Posterior cingulate gyrus (tissue), 11 donors: Measurements from ENCODE around the gene HTR4.

Experiments used
- DNase-seq, 10 donors: peaks; one replicate each; pipeline versions ENCODE4 v3.0.0 to v3.0.0-alpha.2; 2020 to 2021; ENCODE audit warnings: mixed read lengths in 3 of 10
- intact Hi-C: fragments of 100-400 bp; cut with DNase I; formaldehyde crosslinking; loops from one replicate; pipeline ENCODE4 v1.15.1; 2023

HTR4 gene

DNA sequence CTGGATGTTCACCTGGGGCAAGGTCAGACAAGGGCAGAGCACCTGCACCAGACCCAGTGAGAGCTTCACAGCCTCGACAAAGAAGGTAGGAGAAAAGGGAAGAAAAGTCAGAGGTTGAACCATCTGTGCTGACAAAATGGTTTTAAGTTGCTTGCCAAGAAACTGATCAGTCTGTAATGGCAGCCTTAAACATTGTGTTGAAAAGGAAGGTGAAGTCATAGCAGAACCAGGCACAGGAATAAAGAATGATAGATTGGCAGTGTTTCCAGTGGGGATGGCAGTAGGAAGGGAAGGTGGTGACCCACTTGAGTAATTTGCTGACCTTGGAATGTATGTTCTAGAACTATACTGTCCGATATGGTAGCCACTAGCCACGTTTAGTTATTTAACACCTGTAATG, 34.2 kb downstream of the HTR4 start:
- no peak for DNase-seq
- intact Hi-C loops: no loop called here

DNA sequence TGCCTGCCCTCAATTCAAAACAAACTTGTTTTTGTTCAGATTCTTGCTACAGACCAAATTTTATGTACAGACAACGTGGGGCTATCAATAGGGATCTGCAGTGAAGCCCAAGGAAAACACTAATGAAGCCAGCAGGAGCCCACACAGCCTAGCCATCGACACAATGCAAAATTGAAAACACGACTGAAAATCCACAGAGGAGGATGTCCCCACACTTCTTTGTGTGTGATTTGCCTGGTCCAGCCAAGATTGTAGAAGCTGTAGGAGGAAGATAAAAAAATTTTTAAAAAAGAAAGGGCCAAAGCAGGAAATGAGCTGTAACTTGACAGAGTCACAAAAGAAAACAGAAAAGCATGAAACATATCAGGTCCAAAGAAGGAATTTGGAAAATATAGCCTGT, 34.8 kb downstream of the HTR4 start:
- intact Hi-C loops: no loop called here
- no peak for DNase-seq

DNA sequence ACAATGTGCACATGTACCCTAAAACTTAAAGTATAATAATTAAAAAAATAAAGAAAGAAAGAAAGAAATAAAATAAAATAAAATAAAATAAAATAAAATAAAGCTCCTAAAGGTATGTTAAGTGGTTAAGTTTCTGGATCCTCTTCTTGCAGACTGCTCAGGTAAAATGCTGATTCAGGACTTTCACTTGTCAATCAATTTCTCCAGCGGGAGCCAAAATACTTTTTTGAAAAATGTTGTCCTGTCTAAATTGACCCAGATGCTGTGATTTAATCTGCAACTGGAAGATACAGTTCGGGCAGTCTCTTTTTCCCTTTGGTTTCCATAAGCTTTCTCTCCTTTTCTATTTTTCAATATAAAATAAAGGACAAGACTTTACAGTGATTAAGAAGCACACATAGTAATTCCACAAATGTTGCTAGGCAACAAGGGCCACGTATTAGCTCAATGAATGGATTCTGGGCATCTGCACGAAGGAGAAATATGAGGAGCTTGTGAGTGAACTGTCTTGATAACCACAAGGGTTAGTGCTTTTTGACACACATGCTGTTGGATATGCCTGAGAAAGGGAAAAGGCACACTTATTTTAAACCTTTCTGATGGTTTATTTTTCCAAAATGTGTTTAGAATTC, 38.6 kb downstream of the HTR4 start:
- intact Hi-C loops: no loop called here
- DNase-seq: no peak

DNA sequence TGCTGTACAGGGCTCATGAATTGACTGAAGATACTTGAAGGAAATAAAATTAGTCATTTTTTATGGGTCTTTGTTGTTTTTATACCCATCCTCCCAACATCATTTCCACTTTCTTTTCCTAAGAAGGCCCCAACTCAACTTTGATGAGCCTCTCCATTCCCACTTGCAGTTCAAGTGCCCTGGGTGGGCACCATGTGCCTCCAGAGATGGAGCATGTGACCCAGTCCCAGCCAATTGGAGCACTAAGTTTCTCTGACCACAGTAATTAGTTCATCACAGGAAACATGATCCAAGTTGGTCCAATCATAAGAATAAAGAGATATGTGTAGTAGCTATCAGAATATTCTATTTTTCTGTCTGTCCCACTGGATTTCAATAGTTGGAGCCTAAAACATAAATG, 46.9 kb downstream of the HTR4 start:
- intact Hi-C loops: no loop called here
- no peak for DNase-seq

DNA sequence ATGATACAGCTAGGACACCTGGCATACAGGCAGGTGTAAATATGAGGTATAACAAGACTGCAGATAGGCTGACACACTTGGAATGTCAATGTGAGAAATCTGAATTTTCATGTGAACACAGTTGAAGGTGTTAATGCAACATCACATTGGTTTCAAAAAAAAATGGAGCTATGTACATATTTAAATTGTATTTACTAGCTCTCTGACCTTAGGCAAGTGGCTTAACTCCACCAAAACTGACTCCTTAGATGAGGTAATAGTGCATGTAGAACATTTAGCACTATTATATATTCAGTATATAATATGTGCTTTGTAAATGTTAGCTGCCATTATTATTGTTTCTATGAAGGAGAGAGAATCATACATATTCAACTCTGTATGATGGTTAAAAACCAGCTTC, 48.0 kb downstream of the HTR4 start:
- intact Hi-C loops: no loop called here
- no peak for DNase-seq

DNA sequence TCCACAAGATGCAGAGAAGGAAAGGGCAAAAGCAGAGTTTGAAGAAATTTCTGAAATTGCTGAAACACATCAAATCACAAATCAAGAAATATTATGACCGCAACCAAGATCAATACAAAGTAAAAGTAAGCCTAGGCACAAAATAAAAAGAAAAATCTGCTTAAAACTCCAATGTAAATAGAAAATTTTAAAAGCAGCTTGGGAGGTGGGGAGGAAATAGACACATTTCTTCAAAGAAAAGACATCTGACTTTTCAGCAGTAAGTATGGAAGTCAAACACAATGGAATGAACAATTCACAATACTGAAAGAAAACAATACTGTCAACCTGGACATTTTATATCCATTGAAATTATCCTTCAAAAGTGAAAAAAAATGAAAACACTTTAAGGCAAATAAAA, 55.1 kb downstream of the HTR4 start:
- intact Hi-C loops: no loop called here
- DNase-seq: no peak

DNA sequence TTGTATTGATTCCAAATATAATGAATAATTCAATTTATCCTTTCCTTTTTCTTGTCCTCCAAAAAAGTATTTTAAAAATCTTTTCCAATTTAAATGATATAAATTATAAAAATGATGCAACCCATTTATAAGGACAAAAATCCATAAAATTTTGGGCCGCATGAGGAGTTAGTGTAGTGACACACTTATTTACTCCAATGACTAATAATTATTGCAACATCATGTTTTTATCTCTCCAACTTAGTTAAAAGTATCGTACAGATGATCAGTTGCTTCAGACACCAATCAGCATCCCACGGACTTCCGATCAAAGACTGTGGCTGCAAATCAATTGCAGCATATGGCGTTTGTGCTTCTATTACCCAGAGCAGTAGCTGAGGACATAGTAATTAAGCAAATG, 58.6 kb downstream of the HTR4 start:
- no peak for DNase-seq
- intact Hi-C loops: no loop called here

DNA sequence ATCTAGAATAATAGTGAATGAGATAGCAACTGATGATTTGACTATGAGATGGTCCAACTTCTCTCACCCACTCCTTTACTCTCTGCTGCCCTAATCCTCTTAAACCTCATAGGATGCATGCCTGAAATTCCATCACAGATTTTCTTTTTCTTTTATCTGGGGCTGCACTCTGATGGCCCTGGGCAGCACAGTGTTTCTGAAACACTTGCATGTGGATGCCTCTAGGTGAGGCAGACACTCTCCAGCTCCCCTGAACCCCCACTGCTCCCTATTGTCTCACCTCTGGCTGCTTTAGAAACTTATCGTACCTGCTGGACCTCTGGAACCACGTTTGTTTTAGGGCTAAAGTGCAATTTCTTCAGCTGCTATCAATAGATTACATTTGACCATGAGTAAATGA, 67.5 kb downstream of the HTR4 start:
- intact Hi-C loops: no loop called here

DNA sequence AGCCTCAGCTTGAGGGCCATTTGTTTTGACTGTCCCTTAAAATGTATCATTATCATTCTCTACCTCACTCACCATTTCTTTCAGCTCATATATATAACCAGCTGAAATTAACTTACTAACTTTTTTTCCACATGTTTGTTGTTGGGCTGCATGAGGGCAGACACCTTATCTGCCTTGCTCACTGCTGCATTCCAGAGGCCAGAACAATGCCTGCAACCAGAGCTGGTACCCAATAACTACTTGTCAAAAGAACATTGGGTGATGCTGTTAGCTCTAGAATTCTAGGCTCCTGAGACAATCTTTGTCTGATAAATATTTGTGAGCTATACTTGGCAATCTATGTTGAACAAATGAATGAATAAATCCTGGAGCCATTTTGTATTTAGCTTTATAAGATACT, 68.3 kb downstream of the HTR4 start:
- intact Hi-C loops: no loop called here
- DNase-seq: no peak

More for the DNA sequence above, 67.5 kb downstream of the HTR4 start:
- DNase-seq: no peak

DNA sequence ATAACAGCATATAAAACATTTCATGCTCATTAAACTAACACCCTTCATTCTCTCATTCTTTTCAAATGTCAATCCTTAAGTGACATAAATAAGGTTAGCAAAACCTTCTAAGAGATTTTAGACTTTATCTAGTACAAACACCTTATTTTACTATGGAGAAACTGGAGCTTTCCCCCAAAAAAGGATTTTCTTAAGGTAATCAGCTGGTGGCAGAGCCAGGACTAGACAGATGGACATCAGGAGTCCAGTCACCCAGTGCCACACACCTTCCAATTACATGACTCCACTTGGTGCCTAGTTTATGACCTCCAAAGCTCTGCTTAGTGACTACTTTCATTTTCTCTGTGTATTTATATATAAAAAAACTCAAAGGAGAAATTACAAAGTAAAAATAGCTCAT, 70.2 kb downstream of the HTR4 start:
- no peak for DNase-seq
- intact Hi-C loops: no loop called here

DNA sequence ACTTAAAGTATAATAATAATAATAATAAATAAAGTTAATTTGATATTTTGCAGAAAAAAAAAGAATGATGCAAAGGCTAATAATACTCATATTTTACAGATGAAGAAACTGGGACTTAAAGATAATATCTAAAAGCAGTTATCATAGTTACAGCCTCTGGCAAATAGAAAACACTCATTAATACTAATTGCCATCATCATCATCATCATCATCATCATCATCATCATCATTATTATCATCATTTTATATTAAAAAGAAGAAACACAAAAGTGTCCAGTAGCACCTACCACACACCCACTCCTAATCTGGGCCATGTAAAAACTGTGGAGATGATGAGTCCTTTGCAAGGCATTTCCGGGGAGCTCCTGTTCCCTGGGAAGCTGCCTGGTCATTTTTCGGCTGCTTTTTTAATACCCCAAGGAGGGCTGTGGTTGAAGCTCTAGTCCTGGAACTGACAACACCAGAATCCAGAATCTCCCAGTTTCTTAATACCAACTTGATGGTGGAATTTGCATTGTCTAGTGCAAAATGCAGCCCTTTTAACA, 70.8 kb downstream of the HTR4 start:
- intact Hi-C loops: no loop called here
- no peak for DNase-seq

DNA sequence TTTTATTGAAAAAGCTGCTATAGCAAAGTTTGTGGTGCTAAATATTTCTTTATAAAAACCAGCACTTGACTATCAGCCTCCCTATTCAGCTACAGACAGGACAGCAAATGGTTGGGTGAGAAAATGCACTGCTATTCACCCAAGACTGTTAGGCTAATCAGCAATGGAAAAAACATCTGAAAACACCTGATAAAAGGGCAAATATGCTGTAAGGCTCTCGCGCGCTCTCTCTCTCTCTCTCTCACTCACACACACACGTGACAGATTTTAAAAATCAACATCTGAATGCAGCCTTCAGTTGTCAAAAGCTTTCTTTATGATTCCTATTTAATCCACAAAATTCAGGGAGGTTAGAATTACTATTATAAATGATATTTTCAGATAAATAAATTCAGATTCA, 80.2 kb downstream of the HTR4 start:
- DNase-seq: no peak
- intact Hi-C loops: no loop called here

DNA sequence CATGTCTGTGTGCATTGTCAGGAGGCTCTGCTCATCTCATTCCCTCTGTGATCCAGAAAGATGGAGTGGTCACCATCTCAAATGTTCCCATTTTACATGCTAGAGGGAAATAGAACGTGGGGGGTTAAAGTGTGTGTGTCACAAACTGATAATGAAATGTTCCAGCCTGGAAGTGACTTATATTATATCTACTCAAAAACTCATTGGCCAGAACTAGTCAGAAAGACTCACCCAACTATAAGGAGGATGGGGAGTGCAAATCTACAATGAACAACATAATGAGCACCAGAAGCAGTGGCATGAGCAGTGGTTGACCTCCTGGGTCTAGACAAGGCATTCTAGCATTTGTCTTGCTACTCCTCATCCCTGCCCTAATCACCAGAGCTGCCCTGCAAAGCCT, 81.0 kb downstream of the HTR4 start:
- intact Hi-C loops: no loop called here
- no peak for DNase-seq

DNA sequence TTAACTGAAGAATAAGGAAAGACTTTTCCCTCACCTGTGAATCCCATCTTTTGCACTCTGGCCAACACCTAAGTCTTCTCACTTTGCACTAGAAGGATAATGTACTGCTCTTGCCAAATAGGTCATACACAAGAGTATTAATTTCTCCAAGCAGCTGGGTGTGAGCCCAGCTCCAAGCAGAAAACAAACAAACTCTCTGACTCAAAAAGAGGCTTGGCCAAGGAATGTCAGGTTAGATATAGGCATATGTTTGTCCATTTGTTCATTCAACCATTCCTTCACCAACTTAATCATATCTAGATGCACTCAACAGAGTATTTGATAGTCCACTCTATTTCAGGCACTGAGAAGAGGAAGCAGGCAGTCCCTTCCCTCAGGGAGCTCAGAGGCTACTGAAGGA, 84.4 kb downstream of the HTR4 start:
- DNase-seq: no peak
- intact Hi-C loops: no loop called here

DNA sequence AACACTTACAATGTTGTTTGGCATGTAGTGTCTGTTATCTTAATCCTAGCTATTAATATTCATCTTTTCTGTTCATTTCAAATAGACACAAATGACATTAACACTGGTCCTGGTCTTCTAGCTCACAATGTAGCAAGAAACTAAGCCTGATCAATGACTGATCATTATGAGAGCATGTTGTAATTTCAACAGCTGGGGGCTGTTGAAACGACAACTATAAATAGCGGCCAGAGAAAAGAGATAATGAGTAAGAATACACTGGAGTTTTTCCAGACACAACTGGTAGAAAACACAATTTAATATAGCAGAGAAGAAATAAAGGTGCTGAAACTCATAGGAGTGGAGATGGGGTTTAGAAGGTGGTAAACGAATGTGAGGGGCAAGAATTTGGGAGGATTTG, 89.2 kb downstream of the HTR4 start:
- no peak for DNase-seq
- intact Hi-C loops: no loop called here

DNA sequence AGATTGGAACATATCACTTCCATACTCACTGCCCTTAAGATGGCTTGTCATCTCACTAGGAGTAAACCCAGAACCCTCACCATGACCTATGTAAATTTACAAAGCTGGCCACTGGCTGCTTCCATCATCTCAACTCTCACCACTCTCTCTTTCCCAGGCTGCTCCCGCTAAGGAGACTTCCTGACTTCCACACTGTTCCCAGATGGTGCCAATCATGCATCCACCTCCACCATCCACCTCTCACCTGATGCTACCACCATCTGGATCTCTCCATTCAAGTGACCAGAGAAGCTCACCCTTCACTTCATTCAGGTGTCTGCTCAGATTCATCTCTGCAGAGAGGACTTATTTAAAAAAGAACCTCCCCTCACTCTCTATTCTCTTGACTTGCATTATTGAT, 91.3 kb downstream of the HTR4 start:
- intact Hi-C loops: no loop called here
- no peak for DNase-seq

DNA sequence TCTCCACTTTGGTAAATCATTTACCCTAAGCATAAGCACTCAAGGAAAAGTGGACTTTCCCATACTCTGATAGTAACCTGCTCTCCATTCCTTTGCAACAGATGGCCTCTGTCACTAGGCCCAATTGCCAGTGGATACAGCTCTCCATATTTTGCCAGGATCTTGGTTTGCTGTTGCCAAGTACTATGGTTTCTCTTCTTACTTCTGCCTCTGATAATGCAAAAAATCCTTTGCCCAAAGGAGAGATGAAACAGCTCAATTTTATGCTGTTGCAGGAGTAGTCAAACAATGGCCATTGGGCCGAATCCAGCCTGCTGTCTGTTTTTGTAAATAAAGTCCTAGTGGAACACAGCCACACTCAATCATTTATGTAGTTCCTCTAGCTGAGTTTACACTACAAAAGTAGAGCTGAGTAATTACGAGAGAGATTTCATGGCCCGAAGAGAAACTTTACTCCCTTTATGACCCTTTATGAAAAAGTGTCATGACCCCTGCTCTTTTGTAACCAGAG, 92.5 kb downstream of the HTR4 start:
- intact Hi-C loops: no loop called here
- no peak for DNase-seq

DNA sequence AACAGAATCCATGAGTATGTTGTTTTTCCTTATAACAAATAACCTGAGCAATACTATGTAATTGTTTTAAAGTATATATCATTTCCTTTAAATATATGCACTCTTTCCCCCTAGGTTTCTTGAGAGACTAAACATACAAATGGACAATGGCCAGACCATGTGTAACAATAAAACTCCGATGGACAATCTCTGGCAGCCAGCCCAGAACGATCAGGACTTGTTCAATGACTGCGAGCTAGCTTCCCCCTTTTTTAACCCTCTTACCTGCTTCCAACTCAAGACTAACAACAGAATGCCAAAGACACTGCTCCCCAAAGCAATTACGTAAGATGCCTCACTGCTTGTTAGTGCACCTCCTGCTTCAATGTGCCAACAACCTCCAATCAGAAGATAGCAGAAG, 94.9 kb downstream of the HTR4 start:
- intact Hi-C loops: no loop called here
- DNase-seq: no peak

DNA sequence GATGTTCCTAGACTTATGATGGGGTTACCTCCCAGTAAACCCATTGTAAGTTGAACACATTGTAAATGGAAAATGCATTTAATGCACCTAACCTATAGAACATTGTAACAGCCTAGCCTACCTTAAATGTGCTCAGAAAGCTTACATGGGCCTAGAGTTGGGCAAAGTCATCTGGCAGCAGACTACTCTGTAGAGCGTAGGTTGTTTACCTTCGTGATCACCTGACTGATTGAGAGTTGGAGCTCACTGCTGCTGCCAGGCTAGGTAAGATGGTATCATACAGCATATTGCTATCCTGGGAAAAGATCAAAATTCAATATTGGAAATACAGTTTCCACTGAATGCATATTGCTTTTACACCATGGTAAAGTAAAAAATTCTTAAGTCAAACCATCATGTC, 95.4 kb downstream of the HTR4 start:
- intact Hi-C loops: no loop called here
- no peak for DNase-seq

DNA sequence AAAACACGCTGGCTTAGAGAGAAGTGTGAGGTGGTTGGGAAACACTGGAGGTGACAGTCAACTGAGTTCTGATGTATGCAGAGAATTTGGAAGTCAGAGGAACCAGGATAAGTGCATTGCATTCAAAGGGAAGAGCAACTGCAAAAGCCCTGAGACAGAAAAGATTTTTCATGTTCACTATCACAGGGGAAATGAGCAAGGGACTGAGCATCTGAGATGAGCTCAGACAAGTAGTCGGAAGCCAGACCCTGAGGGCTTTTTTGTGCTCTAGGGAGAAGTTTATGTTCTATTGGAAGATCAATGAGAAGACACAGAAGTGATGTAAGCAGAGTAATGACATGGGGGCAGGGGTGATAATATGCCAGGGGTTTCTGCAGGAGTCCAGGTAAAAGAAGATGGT, 97.5 kb downstream of the HTR4 start:
- intact Hi-C loops: no loop called here
- DNase-seq: no peak

DNA sequence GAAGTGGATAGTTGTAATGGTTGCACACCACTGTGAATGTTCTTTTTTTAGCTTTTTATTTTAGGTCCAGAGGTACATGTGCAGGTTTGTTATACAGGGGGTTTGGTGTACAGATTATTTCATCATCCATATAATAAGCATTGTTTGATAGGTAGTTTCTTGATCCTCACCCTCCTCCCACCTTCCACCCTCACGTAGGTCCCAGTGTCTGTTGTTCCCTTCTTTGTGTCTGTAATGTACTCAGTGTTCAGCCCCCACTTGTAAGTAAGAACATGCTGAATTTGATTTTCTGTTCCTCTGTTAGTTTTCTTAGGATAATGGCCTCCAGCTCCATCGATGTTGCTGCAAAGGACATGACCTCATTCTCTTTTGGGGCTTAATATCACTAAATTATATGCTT, 99.7 kb downstream of the HTR4 start:
- no peak for DNase-seq
- intact Hi-C loops: no loop called here

DNA sequence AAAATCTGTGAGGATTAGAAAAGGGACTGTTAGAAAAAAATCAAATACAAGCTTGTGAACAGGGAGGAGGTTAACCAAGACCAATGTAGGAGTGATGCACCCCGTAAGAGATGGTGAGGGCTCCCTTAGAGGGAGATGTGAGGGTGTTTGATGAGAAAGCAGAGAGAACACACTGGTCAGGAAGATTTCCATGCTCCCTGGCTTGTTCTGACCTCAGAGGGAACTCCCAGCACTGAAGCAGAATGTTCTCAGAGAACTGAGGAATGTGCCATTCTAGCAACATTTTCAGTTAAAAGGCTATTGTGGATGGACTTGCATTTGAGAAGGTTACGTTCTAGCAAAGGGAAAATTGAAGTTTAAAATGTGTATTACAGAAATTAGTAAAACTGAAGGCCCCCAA, 110.6 kb downstream of the HTR4 start:
- intact Hi-C loops: no loop called here
- DNase-seq: no peak

DNA sequence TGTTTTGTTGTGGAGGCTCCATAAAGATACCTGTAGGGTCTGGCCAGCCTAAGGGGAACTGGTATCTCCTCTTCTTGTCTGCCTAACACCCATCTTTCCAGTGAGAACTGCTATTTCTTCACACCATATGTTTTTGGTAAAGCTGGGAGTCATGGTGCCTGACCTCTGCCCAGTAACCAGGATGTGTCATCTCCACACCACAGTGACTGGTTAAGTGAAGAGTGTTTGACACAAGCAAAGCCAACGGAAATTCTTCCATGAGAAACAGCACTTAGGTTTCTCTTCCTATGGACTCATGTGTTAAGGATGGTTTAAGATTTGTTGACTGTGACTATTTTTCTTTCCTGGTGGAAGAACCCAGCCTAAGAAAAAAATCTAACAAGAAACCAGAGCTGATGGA, 111.5 kb downstream of the HTR4 start:
- DNase-seq: no peak
- intact Hi-C loops: no loop called here
